HG02852 (cell line): Measurements from ENCODE around the gene FLNA.

ENCODE experiments used
- ATAC-seq: cut with Tn5 transposase; IDR thresholded peaks from one replicate; pipeline ENCODE4 v1.9.1; 2021; ENCODE audit warnings: mild to moderate bottlenecking, moderate library complexity; ENCODE audit not compliant: unreplicated experiment

The FLNA gene

DNA sequence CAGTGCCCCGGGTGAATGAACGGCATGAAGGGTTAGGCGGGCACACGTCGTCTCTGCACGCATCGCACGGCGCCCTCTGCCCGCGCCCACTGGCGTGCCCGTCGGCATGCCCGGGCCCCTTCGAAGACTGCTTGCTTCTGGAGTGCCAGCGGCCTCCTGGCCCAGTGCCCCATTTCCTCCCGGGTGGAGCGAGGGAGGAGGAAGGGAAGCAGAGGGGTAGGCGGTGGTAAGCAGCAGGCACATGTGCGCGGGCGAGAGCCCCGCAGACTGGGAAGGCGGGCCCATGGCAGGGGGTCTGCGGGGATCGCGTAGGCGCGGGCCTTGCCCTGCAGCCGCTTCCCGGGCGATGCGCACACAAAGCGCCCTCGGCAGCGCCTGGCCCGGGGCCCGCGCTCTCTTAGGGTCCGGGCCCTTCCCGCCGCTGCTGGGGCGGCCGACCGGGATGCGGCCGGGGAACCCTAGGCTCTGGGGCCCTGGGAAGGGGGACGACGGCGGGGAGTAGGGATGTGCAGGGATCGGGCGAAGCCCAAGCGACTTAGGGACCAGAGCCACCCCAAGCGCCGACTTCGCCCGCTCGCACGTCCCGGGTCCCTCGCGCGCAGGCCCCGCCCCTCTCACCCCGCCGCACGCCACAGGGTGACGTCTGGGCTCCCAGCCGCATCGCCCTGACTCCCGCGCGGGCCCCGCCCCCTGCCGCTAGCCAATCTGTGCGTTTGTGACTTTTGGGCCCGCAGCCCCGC is 3.8 kb upstream of the FLNA start:
- peak; percentile 3 for ATAC-seq

DNA sequence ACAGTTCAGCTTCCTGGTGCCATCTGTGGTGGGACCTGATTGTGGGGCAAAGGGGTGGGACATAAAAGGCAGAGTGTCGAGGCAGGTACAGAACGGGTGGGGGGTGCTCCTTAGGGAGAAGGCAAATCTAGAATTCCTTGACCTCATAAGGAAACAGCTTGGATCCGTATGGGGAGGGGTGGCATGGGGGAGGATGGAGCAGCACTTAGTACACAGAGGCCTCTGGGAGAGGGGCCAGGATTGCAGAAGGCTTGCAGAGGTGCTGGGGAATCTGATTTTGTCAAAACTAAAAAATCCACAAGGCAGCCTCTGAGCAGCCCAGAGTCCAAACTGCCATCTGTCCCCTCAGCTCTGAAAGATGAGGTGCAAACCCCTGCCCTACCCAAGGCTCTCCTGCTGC is 2.3 kb upstream of the FLNA start:
- ATAC-seq: no peak

DNA sequence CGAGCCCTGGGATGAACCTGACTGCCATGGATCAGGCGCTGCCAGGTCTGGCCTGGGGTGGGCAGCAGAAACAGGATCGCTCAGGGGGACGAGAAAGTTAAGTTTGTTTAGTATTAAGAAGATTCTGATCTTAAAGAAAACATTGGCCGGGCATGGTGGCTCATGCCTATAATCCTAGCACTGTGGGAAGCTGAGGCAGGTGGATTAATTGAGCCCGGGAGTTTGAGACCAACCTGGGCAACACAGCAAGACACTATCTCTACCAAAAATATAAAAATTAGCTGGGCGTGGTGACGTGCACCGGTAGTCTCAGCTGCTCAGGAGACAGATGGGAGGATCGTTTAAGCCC is 696 bp upstream of the FLNA start:
- no peak for ATAC-seq

DNA sequence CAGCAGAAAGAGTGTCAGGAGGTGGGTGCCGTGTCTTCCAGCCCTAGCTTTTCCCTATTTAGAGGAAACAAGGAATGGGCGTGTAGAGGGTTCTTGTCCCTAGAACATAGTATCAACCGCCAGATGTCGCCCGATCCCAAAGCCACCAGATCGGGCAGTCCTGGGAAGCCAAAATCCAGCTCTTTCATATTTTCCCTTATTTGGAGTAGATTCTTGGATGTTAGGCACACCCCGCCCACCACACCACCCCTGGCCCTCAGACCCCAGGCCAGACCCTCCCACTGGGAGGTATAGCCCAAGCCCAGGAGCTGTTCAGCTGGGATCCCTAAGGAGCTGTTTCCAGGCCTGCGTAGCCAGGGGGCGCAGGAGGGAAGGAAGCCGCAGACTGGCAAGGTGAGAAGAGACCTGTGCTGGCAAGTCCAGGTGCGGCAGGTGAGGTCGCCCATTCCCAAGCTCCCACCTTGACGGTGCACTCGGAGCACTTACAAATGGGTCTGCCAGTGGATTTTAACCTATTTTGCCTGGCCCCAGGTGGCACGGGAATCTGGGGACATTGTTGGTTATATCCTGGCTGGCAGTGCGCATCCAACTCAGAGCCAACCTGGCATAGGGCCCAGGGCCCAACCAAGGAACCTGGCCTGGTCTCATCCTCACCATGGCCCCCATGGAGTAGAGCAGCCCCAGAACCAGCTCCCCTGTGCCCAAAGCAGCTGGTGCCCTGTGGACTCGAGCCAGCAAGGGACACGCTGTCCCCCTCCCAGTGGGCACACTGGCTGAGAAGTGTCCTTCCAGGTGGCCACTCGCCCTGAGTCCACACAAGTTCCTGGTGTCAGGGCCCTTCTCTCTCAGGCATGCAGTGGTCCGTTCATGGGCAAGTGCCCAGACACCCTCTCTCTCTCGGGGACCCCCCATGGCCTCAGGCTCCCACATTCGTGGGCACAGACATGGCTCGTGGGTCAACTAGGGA is 811 bp downstream of the FLNA start:
- no peak for ATAC-seq

DNA sequence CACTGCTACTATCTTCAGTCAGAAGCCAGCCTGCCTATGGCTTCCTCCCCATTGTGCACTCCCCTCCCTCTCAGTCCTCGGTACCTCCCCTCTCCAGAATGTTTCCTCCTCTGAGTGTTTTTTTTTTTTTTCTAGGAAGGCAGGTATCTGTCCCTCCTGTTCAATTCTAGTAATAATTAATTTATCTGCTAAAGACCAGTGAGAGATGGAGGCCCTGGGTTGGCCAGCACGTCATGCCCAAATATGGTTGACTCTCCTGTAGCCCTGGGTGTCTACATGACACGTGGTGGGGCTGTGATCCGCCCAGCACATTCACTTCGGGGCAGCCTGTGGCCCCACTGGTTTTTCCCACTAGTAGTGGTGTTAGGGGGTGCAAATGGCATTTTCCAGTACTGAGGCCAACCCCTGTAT is 1.8 kb downstream of the FLNA start:
- no peak for ATAC-seq

DNA sequence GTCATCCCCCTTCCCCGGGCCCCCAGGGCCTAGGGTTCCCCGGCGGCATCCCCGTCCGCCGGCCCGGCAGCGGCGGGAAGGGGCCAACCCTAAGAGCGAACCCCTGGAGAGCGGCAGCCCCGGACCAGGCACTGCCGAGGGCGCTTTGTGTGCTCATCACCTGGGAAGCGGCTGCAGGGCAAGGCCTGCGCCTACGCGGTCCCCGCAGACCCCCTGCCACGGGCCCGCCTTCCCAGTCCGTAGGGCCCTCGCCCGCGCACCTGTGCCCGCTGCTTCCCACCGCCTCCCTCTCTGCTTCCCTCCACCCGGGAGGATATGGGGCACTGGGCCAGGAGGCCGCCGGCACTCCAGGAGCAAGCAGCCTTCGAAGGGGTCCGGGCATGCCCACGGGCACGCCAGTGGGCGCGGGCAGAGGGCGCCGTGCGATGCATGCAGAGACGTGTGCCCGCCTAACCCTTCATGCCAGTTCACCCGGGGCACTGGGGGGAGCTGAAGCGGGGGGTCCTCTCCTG is 2.6 kb downstream of the FLNA start:
- ATAC-seq: peak; percentile 7

DNA sequence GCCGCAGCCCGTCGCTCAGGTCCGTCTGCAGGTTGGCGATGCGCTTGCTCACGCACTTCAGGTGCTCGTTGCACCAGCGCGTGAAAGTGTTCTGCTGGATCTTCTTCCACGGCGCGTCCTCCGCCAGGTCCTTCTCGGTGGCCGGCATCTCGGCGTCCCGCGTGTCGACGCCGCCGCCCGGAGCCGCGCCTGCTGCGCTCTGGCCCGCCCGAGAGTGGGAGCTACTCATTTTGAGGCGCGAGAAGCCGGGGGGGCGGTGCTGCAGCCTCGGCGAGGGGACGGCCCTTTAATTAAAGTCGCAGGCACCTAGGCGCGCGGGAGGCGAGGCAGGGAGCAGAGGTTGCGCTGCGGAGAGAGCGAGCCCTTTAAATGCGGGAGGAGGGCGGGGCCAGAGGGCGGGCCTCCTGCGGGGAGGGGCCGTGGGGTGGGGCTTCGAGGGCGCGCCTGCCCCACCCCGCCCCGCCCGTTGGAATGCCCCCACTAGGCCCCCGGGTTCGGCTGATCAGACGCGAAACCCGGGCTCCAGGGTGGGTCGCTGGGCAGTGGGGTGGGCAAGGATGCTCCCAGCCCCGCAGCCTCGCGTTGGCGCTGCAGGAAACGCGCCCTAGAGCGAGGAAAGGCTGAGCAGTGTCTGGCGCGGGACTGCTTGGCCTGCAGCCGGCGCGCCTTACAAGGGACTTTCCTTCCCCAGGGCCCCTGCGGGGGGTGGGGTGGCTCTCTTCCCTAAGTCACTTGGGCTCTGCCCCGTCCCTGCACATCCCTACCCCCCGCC is 3.2 kb downstream of the FLNA start:
- ATAC-seq: peak; percentile 57

DNA sequence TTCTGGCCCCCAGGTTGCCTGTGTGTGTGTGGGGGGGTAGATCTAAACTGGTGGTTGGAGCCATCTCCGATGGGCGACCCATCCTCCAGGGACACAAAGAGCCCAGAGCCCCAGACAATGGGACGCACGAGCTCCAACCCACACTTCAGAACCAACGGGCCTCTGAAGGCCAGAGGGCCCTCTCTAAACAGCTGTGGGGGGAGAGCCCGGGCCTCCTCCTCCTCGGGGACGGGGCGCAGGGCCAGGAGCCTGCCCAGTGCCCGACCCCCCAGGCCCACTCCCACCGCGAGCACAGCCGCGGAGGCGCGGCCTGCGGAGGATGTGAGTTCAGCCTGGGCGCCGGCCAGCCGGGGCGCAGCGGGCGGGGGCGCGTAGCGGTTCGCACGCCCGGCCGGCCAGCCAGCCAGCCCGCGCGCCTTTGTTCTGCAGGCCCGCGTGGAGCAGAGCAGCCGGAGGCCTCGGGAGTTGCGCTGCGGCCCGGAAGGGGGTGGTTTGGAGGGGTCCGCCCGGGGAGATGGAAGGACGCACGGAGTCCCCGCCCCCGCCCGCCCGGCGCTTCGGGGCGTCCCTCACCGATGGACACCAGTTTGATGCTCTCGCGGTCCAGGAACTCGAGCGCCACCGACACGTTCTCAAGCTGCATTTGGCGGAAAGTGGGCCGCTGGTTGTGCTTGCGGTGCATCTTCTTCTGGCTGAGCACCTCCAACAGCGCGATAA is 4.0 kb downstream of the FLNA start:
- ATAC-seq: no peak

DNA sequence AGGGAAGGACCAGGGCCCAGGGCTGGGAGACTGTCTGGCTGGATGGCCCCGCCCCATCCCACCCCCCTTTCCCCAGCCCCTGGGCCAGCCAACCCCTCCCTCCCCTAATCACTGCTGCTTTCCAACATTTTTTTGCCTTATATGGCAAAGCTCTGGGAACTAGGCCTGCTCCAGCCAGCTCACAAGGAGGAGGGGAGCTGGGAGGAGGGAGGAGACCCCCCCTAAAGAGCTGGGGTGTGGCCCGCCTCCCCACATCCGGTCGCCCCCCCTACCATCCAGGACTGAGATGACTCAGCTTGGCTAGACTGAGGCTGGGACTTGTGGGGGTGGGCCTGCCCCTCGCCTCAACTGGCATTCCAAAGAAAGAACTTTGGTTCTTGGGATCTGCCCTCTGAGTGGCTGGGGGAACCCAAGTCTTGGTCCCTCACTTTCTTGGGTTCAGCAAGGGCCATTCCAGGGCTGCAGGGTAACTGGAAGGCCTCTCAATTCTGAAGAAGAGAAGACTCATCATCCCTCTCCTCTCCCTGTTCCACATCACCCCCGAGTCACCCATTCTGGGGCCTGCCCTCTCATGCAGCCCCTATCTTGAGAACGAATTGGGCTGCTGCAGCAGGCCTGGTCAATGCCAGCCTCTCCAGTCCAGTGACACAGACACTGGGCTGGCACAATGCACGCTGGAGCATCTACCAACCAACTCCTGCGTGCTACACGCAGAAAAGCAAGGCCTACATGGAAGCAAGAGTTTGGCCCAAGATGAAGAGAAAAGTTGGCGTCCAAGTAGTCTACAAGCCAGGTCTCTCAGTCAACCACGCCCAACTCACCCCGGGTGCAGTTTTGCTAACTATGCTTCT is 4.8 kb downstream of the FLNA start:
- no peak for ATAC-seq

DNA sequence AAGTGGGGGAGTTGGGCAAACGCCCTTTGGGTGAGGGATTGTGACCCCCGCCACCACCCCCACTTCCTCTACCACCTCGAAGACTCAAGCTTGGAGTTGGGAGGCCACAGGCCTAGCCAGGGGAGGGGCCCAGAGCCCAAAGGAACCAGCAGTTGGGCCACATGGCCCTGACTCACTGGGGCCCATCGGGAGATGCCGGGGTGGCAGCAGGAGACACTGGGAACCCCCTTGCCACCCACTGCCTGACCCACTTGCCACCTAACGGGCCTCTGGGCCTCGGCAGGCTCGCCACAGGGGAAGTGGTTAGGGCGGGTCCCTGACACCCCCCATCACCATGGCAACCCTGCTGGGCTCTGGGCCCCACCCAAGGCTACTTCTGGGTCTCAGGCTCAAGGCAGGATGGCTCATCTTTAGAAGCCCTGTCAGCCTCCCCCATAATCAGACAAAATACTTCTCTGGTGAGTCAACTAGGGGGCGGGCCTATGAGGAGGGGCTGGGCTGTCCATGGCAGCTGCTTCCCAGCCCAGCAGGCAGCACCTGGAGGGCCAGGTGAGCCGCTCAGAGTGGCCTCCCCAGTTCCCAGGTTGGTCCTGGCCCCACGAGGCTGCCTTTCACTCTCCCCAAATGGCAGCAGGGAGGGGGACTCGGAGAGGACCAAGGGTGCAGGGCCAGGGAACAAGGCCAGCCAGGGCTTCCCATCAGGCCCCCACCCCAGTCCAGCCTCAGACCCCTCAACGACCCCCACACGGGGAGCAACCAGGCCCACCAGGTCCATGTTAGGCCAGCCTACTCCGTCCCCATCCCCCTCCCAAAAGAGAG is 5.6 kb downstream of the FLNA start:
- no peak for ATAC-seq

DNA sequence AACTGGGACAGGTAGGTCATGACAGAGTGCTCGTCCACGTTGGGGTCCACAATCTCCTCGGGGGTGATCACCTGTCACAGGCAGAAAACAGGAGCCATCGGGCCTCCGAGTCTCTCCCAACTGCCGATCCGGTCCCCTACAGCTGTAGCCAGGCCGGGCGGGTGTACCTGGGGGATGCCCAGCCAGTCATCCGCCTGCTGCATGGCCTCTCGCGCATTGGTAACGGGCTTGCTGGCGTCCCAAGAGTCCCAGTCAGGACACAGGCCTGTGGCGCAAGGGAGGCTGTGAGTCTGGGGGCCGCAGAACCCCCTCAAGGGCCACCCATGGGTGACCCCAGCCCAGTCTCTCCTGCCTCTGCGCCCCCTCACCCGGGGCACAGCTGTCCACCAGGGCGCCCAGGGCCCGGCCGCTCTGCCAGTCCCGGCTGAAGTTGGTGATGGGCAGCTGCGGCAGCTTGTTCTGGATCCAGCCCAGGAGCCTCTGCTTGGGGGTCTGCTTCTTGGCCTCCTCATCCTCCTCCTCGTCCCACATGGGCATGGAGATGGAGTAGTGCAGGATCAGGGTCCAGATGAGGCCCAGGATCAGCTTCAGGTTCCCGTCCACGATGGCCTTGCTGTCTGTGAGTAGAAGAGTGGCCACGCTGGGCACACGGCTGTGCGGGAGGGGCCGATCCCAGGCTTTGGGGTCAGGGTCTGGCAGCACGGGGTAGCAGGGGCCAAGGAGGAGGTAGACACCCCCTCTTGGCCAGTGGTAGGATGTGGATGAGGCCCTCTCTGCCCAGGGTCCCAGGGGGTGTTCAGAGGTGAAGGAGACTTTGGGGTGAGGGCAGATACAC is 6.7 kb downstream of the FLNA start:
- ATAC-seq: no peak

DNA sequence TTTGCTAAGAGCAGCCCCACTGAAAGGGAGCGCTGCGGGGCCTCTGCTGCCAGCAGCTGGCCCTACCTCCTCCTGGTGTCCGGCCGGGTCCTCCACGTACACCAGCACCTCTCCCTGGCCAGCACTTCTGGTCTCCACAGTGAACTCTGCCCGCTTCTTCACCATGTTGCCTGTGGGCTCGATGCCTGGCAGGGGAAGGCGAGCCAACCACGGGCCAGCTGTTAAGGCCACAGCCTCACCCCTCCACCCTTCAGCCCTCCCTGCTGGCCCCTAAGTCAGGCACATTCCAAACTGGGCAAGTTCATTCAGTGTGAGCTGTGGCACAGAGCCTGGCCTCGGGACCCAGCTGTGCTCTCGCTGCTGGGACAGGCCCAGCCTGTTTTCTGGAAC is 7.8 kb downstream of the FLNA start:
- ATAC-seq: no peak

DNA sequence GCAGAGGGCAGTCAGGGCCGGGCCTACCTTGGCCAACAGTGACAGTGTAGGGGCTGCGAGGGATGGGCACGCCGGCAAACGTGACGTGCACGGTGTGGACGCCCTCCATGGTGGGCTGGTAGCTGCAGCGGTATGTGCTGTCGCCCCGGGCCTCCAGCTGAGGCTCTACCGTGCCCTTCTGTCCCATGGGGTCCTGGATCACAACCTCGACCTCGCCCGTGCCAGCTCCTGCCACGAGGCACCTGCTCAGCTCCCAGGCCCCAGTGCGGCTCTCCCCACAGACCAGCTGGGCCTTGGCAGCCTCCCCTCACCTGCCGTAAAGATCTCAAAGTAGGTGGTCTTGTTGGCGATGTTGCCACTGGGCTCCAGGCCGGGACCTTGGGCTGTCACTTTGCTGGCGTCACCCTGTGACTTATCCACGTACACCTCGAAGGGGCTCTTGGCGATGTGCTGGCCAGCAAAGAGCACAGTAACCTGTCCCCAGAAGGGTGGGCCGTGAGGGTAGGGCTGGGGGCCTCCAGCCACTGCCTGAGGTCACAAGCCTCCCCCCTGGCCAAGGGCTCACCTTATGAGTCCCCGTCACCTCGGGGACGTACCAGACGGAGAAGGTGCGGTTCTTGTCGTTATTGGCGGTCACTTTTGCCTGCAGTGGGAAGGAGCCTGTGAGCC is 8.3 kb downstream of the FLNA start:
- no peak for ATAC-seq

DNA sequence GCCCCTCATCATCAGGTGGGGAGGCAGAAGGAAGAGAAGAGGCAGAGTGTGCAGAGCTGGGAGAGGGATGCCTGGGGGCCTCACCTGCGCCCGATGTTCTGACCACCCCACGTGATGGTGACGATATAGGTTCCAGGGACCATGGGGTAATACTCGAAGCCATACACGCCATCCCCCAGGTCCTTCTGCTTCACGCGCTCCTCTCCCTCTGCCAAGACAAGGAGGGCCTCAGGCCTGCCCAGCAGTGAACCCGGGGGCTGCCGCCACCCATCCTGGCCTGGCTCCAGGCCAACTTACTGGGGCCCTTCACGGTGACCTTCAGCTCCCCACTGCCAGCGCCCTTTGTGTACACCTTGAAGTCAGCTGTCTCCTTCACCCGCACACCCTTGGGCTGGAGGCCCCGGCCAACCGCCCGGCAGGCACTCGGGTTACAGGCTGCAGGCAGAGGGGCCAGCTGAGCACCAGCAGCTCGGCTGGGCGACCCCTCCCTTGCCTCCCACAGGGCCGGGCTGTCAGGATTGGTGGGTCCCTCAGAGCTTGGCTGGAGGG is 9.3 kb downstream of the FLNA start:
- no peak for ATAC-seq

DNA sequence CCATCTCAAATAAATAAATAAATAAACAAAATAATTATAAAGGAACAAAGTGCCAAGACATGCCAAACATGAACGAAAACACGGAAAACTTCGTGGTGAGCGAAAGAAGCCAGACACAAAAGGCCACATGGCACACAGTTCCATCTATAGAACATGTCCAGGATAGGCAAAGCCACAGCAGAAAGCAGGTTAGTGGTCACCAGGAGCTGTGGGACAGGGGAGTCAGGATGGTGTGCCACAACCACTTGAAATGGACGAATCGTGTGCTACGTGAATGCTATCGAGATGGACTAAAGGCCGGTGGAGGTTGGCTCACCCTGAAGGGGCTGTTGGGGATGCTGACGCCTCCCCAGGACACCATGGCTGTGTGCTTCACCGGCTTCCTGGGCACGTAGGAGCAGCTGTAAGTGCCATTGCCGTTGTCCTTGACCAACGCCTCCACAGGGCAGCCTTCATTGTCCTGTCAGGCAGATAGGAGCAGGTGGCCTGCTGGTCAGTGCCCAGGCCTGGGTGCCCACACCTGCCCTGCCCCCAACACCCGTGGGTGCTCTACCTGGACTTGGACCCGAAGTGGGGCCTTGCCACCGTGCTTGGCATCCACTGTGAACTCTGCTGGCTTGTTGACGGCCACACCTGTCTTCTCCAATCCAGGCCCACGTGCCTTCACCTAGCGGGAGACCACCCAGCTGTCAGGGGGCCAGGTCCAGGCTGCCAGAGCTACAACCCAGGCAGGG is 10.6 kb downstream of the FLNA start:
- no peak for ATAC-seq

DNA sequence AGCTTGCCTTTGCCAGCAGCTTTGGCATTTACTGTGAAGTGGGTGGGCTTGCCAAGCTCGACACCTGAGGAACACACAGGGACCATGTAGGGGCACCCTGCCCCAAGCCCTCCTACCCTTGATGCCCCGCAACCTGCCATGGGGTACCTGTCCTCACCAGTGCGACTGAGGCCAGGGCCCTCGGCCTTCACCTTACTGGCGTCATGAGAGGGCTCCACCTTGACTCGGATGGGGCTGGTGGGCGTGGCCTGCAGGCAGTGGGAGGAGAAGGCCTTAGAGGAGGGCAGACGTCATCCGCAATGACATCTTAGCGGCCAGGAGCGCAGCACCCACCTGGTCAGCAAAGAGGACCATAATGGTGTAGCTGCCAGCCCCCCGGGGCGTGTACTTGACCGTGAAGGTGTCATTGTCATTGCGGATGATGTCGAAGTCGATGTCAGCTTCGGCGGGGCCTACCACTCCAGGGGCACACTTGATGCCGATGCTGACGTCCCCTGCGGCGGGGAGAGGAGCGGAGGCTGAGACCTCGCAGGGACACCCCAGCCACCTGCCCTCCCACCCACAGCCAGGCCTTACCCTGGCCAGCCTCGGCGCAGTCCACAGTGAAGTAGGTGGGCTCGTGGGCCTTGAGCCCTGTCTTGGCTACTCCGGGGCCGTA is 12.2 kb downstream of the FLNA start:
- ATAC-seq: no peak
